Umbilical cord (tissue), 2 donors: ENCODE results near the gene NLGN1. TPM values are rescaled to one million over a fixed set of nuclear protein-coding genes. Genes with fewer than 3 reads are reported as not detected.
A peak's percentile ranks its signal among the peaks of the same experiment; 100 is the strongest.

Experiments
- DNase-seq: peaks from one replicate; pipeline ENCODE4 v3.0.0-alpha.2; 2015; ENCODE audit warnings: low spot score
- total RNA-seq: library from RNA; depleted of rRNA; stranded (reverse); fragments of >200 nt; gene quantifications from one replicate; pipeline ENCODE4 v1.2.3, GENCODE V29; 2014; ENCODE audit warnings: low replicate concordance; ENCODE audit not compliant: insufficient read depth

NLGN1 gene
- total RNA-seq, 1 donor from 2014 or later = 8.7 TPM

GRCh38 chr3:174068035-174068434, 670.5 kb downstream of the NLGN1 start:
- DNase-seq = no peak

GRCh38 chr3:174072675-174073074, 675.1 kb downstream of the NLGN1 start:
- no peak for DNase-seq

- DNase-seq = no peak
These were observed 686.2 kb downstream of the NLGN1 start for GRCh38 chr3:174083706-174084105.

GRCh38 chr3:174089592-174089991, 692.0 kb downstream of the NLGN1 start:
- peak; percentile 11 for DNase-seq

GRCh38 chr3:174094669-174095068, 697.1 kb downstream of the NLGN1 start:
- no peak for DNase-seq

GRCh38 chr3:174097686-174098085, 700.1 kb downstream of the NLGN1 start:
- DNase-seq = no peak

GRCh38 chr3:174098746-174099145, 701.2 kb downstream of the NLGN1 start:
- no peak for DNase-seq

- DNase-seq = no peak
These were observed 702.2 kb downstream of the NLGN1 start for GRCh38 chr3:174099724-174100123.

GRCh38 chr3:174100744-174101143, 703.2 kb downstream of the NLGN1 start:
- no peak for DNase-seq

GRCh38 chr3:174101244-174101643, 703.7 kb downstream of the NLGN1 start:
- DNase-seq = no peak

- no peak for DNase-seq
These were observed 704.7 kb downstream of the NLGN1 start for GRCh38 chr3:174102274-174102673.

GRCh38 chr3:174102866-174103265, 705.3 kb downstream of the NLGN1 start:
- DNase-seq = no peak

- no peak for DNase-seq
These were observed 713.2 kb downstream of the NLGN1 start for GRCh38 chr3:174110761-174111160.

GRCh38 chr3:174111776-174112175, 714.2 kb downstream of the NLGN1 start:
- no peak for DNase-seq

- DNase-seq = no peak
These were observed 718.9 kb downstream of the NLGN1 start for GRCh38 chr3:174116421-174116820.

- no peak for DNase-seq
These were observed 723.5 kb downstream of the NLGN1 start for GRCh38 chr3:174120997-174121396.

- DNase-seq = no peak
These were observed 724.9 kb downstream of the NLGN1 start for GRCh38 chr3:174122411-174122810.

- peak; percentile 15 for DNase-seq
These were observed 727.8 kb downstream of the NLGN1 start for GRCh38 chr3:174125267-174125824.

GRCh38 chr3:174126990-174127758, 729.6 kb downstream of the NLGN1 start:
- DNase-seq = peak; percentile 30

- DNase-seq = no peak
These were observed 734.5 kb downstream of the NLGN1 start for GRCh38 chr3:174132006-174132405.

GRCh38 chr3:174132421-174133042, 735.0 kb downstream of the NLGN1 start:
- no peak for DNase-seq

- DNase-seq = no peak
These were observed 748.5 kb downstream of the NLGN1 start for GRCh38 chr3:174146008-174146407.

- no peak for DNase-seq
These were observed 750.3 kb downstream of the NLGN1 start for GRCh38 chr3:174147798-174148197.
